ENCODE data around the gene PHACTR3.

Gene PHACTR3

DNA sequence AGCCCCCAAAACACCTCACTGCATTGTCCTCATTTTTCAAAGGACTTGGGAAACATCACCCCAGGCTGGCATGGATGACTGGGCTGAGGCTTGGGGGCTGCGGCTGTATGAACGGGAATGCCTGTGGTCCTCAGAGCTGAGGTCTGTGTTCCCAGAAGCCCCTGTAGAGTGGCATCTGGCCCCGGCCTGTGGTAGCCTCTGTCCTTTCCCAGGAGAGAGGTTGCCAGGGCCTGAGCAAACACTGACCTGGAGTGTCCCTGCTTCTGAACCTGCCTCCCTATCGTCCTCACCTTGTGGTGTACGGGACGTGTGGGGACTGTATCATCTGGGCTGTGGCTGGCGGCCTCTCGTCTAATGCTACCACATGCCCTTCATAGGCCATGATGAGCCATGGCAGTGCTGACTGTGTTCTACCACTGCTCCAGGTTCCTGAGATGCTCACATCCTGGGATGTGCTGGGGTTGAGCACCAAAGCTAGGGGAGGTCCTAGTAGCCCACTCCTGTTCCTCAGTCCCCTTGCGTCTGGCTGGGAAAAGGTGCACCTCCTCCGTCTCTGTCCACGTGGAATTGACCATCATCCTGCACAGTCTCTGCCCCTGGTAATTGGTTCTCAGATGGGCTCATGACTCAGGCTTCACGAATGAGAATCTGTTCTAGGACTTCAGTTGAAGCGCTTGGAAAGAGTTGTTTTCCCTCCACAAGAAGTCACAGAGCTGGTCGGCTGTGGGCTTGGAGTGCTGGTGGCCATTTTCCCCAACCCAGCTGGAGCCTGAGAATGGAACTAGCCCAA, 27.6 kb downstream of the PHACTR3 start:
- no peak for DNase-seq
- in situ Hi-C loops (cut with HindIII; ENCODE audit: low pct_ligation_motif_present, low pct_unique_long_range_greater_than_20kb, low sequenced_read_pairs), result no loop called here

- in situ Hi-C loops (cut with HindIII; ENCODE audit: low pct_ligation_motif_present, low pct_unique_long_range_greater_than_20kb, low sequenced_read_pairs), result no loop called here
- no peak for DNase-seq
These were observed 28.3 kb downstream of the PHACTR3 start for GRCh38 chr20:59632541-59633113.

DNA sequence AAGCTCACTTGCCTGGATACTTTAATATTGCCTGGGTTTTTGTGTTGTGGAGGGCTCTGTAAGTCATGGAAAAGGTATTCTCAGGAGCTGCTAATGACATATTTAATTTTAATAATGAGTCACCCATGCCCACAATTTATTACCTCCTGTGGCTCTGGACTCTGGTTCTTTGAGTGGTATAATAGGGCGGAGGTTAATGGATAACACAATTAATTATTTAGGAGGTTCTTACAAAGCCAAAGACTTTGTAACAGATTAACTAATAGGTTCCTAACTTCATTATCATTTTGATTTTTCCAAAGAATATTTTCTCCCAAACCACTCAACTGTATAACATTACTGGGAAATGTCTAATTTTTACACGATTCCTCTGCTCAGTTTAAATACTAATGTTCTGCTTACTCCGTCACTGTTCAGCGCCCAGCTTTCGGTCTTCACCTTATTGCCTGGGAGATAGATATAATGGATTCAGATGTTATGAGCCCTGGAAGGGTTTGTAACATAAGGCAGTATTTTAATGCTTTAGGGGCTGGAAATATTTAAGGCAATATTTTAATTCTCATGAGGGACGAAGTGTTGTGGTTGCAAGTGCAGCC, 29.4 kb downstream of the PHACTR3 start:
- DNase-seq, result no peak
- in situ Hi-C loops (cut with HindIII; ENCODE audit: low pct_ligation_motif_present, low pct_unique_long_range_greater_than_20kb, low sequenced_read_pairs), result no loop called here

- DNase-seq, result no peak
- in situ Hi-C loops (cut with HindIII; ENCODE audit: low pct_ligation_motif_present, low pct_unique_long_range_greater_than_20kb, low sequenced_read_pairs), result no loop called here
These were observed 30.2 kb downstream of the PHACTR3 start for GRCh38 chr20:59634435-59635005.

DNA sequence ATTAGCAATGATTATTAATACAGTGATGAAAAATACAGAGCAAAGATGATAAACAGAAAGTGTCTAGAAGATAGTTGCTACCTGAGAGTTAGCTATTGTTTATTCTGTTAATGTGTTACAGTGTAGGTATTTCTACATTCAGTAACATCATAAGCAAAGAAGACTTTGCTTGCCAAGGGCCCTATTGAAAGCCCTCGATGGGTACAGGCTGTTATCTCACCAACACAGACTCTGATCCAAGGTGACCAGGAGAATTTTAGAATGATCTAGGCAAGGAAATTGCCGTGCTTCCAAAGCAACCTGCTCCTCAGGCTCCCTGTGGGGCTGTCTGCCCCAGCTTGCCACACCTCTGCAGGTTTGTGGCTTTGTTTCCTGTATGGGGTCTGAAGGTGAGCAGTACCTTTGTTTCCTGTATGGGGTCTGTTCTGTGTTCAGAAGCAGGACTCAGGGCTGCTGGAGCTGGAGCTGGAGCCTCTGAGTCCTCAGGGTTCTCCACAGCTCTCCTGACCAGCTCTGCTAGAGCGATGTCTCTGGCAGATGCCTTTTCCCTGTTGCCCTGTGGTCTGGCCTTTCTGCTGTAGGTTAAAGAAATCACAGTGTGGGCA, 32.5 kb downstream of the PHACTR3 start:
- DNase-seq, result no peak
- in situ Hi-C loops (cut with HindIII; ENCODE audit: low pct_ligation_motif_present, low pct_unique_long_range_greater_than_20kb, low sequenced_read_pairs), result no loop called here

GRCh38 chr20:59640267-59640666, 35.9 kb downstream of the PHACTR3 start:
- in situ Hi-C loops (cut with HindIII; ENCODE audit: low pct_ligation_motif_present, low pct_unique_long_range_greater_than_20kb, low sequenced_read_pairs), result no loop called here
- DNase-seq, result no peak

- no peak for DNase-seq
- in situ Hi-C loops (cut with HindIII; ENCODE audit: low pct_ligation_motif_present, low pct_unique_long_range_greater_than_20kb, low sequenced_read_pairs), result no loop called here
These were observed 39.3 kb downstream of the PHACTR3 start for GRCh38 chr20:59643615-59644061.

GRCh38 chr20:59644371-59644939, 40.1 kb downstream of the PHACTR3 start:
- no peak for DNase-seq
- in situ Hi-C loops (cut with HindIII; ENCODE audit: low pct_ligation_motif_present, low pct_unique_long_range_greater_than_20kb, low sequenced_read_pairs), result no loop called here

GRCh38 chr20:59645271-59645670, 40.9 kb downstream of the PHACTR3 start:
- in situ Hi-C loops (cut with HindIII; ENCODE audit: low pct_ligation_motif_present, low pct_unique_long_range_greater_than_20kb, low sequenced_read_pairs), result no loop called here
- no peak for DNase-seq

- no peak for DNase-seq
- in situ Hi-C loops (cut with HindIII; ENCODE audit: low pct_ligation_motif_present, low pct_unique_long_range_greater_than_20kb, low sequenced_read_pairs), result no loop called here
These were observed 41.4 kb downstream of the PHACTR3 start for GRCh38 chr20:59645761-59646171.

- DNase-seq, result no peak
- in situ Hi-C loops (cut with HindIII; ENCODE audit: low pct_ligation_motif_present, low pct_unique_long_range_greater_than_20kb, low sequenced_read_pairs), result no loop called here
These were observed 42.1 kb downstream of the PHACTR3 start for GRCh38 chr20:59646487-59646886.

DNA sequence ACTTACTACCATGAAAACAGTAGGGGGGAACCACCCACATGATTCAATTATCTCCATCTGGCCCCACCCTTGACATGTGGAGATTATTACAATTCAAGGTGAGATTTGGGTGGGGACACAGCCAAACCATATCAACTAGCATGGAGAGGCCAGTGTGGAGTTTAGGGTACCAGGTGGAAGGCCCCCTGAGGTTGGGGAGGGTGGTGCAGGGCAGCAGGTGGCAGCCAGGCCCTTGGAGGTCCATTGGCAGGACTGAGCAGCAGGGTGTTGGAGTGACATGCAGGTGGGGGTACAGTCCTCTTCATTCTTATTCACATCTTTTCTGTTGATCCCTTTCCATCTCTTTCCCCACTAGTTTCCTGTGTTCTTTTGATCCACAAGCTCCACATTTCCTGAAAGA, 42.9 kb downstream of the PHACTR3 start:
- in situ Hi-C loops (cut with HindIII; ENCODE audit: low pct_ligation_motif_present, low pct_unique_long_range_greater_than_20kb, low sequenced_read_pairs), result no loop called here
- DNase-seq, result no peak

GRCh38 chr20:59648466-59649070, 44.2 kb downstream of the PHACTR3 start:
- no peak for DNase-seq
- in situ Hi-C loops (cut with HindIII; ENCODE audit: low pct_ligation_motif_present, low pct_unique_long_range_greater_than_20kb, low sequenced_read_pairs), result no loop called here

DNA sequence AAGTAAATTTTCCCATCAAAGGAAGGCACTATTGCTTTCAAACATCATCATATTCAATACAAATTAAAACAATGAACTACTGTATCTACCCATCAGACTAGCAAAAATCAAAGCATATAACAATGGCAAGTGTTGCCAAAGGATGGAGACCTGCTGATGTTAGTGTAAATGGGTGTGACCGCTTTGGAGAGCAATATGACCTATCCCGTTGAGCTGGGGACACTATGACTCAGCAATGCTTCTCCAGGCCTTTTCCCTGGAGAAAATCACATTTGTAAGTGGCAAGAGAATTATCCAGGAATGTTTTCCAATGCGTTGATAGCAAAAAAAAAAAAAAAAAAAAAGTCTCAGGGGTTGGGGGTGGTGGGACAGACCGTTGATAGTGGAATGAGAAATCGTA, 46.1 kb downstream of the PHACTR3 start:
- in situ Hi-C loops (cut with HindIII; ENCODE audit: low pct_ligation_motif_present, low pct_unique_long_range_greater_than_20kb, low sequenced_read_pairs), result no loop called here
- DNase-seq, result no peak

DNA sequence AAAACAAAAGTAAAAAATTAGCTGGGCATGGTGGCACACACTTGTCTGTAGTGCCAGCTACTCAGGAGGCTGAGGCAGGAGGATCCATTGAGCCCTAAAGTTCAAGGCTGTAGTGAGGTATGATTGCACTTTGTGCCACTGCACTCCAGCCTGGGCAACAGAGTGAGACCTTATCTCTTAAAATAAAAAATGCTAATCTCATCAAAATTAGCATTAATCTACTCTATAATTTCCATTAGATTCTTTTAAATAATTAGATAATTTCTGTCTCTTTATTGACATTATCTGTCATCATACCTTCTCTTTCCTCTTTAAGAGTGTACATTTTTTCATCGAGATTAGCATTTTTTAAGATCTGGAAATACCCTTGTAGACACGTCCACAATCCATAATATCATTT, 48.0 kb downstream of the PHACTR3 start:
- in situ Hi-C loops (cut with HindIII; ENCODE audit: low pct_ligation_motif_present, low pct_unique_long_range_greater_than_20kb, low sequenced_read_pairs), result no loop called here
- DNase-seq, result no peak

- no peak for DNase-seq
- in situ Hi-C loops (cut with HindIII; ENCODE audit: low pct_ligation_motif_present, low pct_unique_long_range_greater_than_20kb, low sequenced_read_pairs), result no loop called here
These were observed 52.1 kb downstream of the PHACTR3 start for GRCh38 chr20:59656417-59656816.

DNA sequence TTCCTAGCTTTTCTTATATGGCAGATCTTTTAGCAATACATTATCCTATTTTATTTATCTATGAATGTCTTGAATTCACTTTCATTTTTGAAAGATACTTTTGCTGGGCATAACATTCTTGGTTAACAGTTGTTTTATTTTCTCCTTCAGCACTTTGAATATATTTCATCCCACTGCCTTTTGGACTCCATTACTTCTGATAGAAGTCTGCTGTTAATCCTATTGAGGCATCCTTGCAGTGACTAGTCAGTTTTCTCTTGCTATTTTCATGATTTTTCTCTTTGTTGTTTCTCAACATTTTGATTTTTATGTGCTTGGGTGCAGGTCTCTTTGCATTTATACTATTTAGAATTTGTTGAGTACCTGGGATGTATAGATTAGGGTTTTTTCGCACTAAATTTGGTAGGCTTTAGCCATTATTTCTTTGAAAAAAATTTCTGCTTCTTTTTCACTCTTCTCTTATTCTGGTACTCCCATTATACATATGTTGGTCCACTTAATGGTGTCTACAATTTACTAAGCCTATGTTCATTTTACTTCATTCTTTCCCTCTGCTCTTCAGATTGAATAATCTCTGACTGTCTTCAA, 53.2 kb downstream of the PHACTR3 start:
- no peak for DNase-seq
- in situ Hi-C loops (cut with HindIII; ENCODE audit: low pct_ligation_motif_present, low pct_unique_long_range_greater_than_20kb, low sequenced_read_pairs), result no loop called here

- in situ Hi-C loops (cut with HindIII; ENCODE audit: low pct_ligation_motif_present, low pct_unique_long_range_greater_than_20kb, low sequenced_read_pairs), result no loop called here
- no peak for DNase-seq
These were observed 56.1 kb downstream of the PHACTR3 start for GRCh38 chr20:59660471-59660870.

All from ACHN (cell line).